Measurements from ENCODE around the gene OXCT2.
"Not testable (repeated sequence)": the region's sequence is repeated elsewhere in the genome, so short reads cannot be mapped to it uniquely, and the experiment has no call there.

Gene OXCT2

DNA sequence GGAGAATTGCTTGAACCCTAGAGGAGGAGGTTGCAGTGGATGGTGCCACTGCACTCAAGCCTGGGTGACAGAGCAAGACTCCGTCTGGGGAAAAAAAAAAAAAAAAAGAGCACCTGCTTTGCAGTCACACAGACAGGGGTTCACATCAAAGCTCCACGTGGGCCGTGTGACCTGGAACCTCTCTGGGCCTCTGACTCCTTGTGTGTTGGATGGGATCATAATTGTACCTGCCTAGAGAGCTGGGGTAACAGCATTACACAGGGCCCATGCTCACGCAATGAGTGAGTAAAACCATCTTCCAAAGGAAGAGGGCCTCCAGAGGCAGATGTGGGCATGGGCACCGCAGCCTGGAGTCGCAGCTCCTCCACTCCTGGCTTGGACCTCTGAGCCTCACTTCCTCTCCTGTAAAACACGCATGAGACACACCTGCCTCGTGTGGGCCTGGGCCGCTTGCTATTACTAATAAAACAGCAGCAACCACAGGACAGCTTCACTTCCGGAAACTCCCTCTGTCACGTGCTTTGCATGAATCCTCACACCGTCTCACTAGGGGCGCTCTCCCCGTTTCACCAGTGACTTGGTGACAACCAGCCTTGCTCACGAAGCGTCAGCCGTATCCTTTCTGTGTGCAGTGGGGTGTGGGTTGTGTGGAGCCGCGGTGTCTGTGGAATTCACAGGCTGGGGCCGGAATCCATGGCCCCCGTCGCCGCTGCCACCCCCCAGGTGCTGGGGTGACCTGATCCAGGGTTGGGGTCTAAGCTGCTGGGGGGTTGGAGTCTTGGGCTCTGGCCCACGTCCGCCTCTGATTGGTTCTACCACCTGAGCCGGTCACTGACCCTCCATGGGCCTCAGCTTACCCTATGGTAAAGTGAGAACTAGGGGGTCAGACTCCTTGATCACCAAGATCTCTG is 28.0 kb upstream of the OXCT2 start:
- not testable (repeated sequence) for H2AK5ac ChIP-seq (ENCODE audit: low read depth, low read length); H3K27me3 ChIP-seq (ENCODE audit: control insufficient read depth in 3 of 3, insufficient read depth in 3 of 3, low read depth in 1 of 3, low read length in 3 of 3); H3K36me3 ChIP-seq (replicated peaks in 1 of 2; ENCODE audit: control insufficient read depth in 2 of 2, insufficient read depth in 2 of 2, low read length in 2 of 2); DNase-seq (ENCODE audit: low spot score); H3K4me3 ChIP-seq (ENCODE audit: low read length in 2 of 2); H3K23ac ChIP-seq (ENCODE audit: low read depth, low read length, poor library complexity); H3K4me2 ChIP-seq (ENCODE audit: insufficient read depth, low read length, poor library complexity, severe bottlenecking); H3K27ac ChIP-seq (replicated peaks; ENCODE audit: low read length); H2BK120ac ChIP-seq (ENCODE audit: low read depth, low read length); H3K14ac ChIP-seq (ENCODE audit: low read length); H3K4me1 ChIP-seq (ENCODE audit: control insufficient read depth in 2 of 2, insufficient read depth in 1 of 2, low read depth in 1 of 2, low read length in 2 of 2); H3K9me3 ChIP-seq (replicated peaks in 1 of 2; ENCODE audit: control insufficient read depth in 2 of 2, insufficient read depth in 1 of 2, low read depth in 1 of 2, low read length in 2 of 2); H2BK15ac ChIP-seq (ENCODE audit: low read length); H2BK12ac ChIP-seq (ENCODE audit: low read length); H4K8ac ChIP-seq (ENCODE audit: low read depth, low read length); H3K79me1 ChIP-seq (ENCODE audit: low read depth, low read length); H3K9ac ChIP-seq (ENCODE audit: low read depth, low read length, poor library complexity); H4K91ac ChIP-seq (ENCODE audit: low read depth, low read length, poor library complexity); H2BK5ac ChIP-seq (ENCODE audit: low read length); H3K4ac ChIP-seq (ENCODE audit: low read length)
- peak overlapping the region; percentile 5 for H3K18ac ChIP-seq (ENCODE audit: low read length)
- peak overlapping the region; percentile 20 for H2AFZ ChIP-seq (ENCODE audit: low read length)
- WGBS, 2 donors (ENCODE audit: extremely low coverage in 2 of 2, insufficient read length in 2 of 2, insufficient replicate concordance in 1 of 2), result no CpG with 5 or more reads among the region's 26 CpGs

DNA sequence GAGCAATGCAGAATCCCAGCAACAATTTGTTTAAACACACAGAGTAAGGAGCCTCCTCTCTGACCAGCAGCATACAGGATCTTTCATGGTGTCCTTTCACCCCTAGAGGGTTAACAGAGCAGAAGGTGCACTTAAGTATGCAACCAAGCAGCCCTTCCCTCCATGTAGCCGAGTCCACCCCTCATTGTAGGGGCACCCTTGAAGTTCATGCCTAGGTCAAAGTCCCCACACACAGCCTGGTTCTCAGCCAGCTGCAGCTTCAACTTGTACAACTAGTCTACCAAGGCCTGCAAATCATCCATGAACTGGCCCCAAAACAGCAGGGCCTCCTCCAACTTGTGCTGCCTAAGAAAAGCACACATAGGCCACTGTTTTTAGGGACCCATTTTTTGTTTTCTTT is 24.5 kb upstream of the OXCT2 start:
- no peaks in the 10 kb centered on the region for H3K9me3 ChIP-seq (replicated peaks in 1 of 2; ENCODE audit: control insufficient read depth in 2 of 2, insufficient read depth in 1 of 2, low read depth in 1 of 2, low read length in 2 of 2)
- no CpG with 5 or more reads among the region's 1 CpG for WGBS, 2 donors (ENCODE audit: extremely low coverage in 2 of 2, insufficient read length in 2 of 2, insufficient replicate concordance in 1 of 2)

DNA sequence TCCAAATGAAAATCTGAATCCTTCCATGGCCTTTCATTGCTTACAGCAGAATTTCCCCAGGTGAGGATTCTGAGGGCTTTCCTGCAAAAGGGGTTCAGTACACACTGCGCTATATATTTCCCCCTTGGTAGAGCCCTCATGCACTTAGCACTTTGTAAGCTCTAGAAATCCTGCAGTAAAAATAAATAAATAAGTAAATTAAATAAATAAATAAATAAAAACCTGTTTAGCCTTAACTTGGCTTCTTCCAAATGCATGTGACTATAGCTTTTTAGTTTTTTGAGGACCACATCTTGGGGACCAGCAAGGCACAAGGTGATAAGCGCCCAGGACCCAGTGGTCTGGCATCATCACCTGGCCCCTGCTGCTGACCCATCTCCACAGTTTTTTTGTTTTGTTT is 20.7 kb upstream of the OXCT2 start:
- H3K4me1 ChIP-seq (ENCODE audit: control insufficient read depth in 2 of 2, insufficient read depth in 1 of 2, low read depth in 1 of 2, low read length in 2 of 2), result no peaks in the 10 kb centered on the region
- H4K8ac ChIP-seq (ENCODE audit: low read depth, low read length), result no peak overlapping the region
- no peak overlapping the region for H2AFZ ChIP-seq (ENCODE audit: low read length)
- no peak overlapping the region for H3K4ac ChIP-seq (ENCODE audit: low read length)
- no peak overlapping the region for H3K4me2 ChIP-seq (ENCODE audit: insufficient read depth, low read length, poor library complexity, severe bottlenecking)
- H3K9ac ChIP-seq (ENCODE audit: low read depth, low read length, poor library complexity), result no peak overlapping the region
- H2BK5ac ChIP-seq (ENCODE audit: low read length), result no peak overlapping the region
- no peak for DNase-seq (ENCODE audit: low spot score)
- H3K79me1 ChIP-seq (ENCODE audit: low read depth, low read length), result no peaks in the 10 kb centered on the region
- H3K18ac ChIP-seq (ENCODE audit: low read length), result no peak overlapping the region
- H3K23ac ChIP-seq (ENCODE audit: low read depth, low read length, poor library complexity), result no peak overlapping the region
- H3K27ac ChIP-seq (replicated peaks; ENCODE audit: low read length), result no peak overlapping the region
- H2BK12ac ChIP-seq (ENCODE audit: low read length), result no peak overlapping the region
- no peak overlapping the region for H4K91ac ChIP-seq (ENCODE audit: low read depth, low read length, poor library complexity)
- H3K27me3 ChIP-seq (ENCODE audit: control insufficient read depth in 3 of 3, insufficient read depth in 3 of 3, low read depth in 1 of 3, low read length in 3 of 3), result peaks cover 22 to 56% (median 30%) of the 10 kb centered on the region in 3 experiments
- H2BK120ac ChIP-seq (ENCODE audit: low read depth, low read length), result no peak overlapping the region
- no peak overlapping the region for H3K4me3 ChIP-seq (ENCODE audit: low read length in 2 of 2)
- H2AK5ac ChIP-seq (ENCODE audit: low read depth, low read length), result no peak overlapping the region
- H3K14ac ChIP-seq (ENCODE audit: low read length), result no peak overlapping the region
- no peaks in the 10 kb centered on the region for H3K36me3 ChIP-seq (replicated peaks in 1 of 2; ENCODE audit: control insufficient read depth in 2 of 2, insufficient read depth in 2 of 2, low read length in 2 of 2)
- no peak overlapping the region for H2BK15ac ChIP-seq (ENCODE audit: low read length)
- no CpG with 5 or more reads among the region's 2 CpGs for WGBS, 2 donors (ENCODE audit: extremely low coverage in 2 of 2, insufficient read length in 2 of 2, insufficient replicate concordance in 1 of 2)
- no peaks in the 10 kb centered on the region for H3K9me3 ChIP-seq (replicated peaks in 1 of 2; ENCODE audit: control insufficient read depth in 2 of 2, insufficient read depth in 1 of 2, low read depth in 1 of 2, low read length in 2 of 2)

More for the DNA sequence above, 24.5 kb upstream of the OXCT2 start:
- Histone ChIP-seq H2BK12ac (ENCODE audit: low read length) (no peak overlapping the region), H3K14ac (ENCODE audit: low read length) (no peak overlapping the region), H3K4me3 (ENCODE audit: low read length in 2 of 2) (peak overlapping the region in 1 of 2 donors; percentile 22), H3K18ac (ENCODE audit: low read length) (no peak overlapping the region), H4K8ac (ENCODE audit: low read depth, low read length) (no peak overlapping the region), H3K4ac (ENCODE audit: low read length) (no peak overlapping the region), H3K23ac (ENCODE audit: low read depth, low read length, poor library complexity) (no peak overlapping the region), H2AK5ac (ENCODE audit: low read depth, low read length) (no peak overlapping the region), H3K4me2 (ENCODE audit: insufficient read depth, low read length, poor library complexity, severe bottlenecking) (no peak overlapping the region), H2BK120ac (ENCODE audit: low read depth, low read length) (no peak overlapping the region), H3K36me3 (replicated peaks in 1 of 2; ENCODE audit: control insufficient read depth in 2 of 2, insufficient read depth in 2 of 2, low read length in 2 of 2) (no peaks in the 10 kb centered on the region), H3K4me1 (ENCODE audit: control insufficient read depth in 2 of 2, insufficient read depth in 1 of 2, low read depth in 1 of 2, low read length in 2 of 2) (no peaks in the 10 kb centered on the region), H3K79me1 (ENCODE audit: low read depth, low read length) (no peaks in the 10 kb centered on the region), H3K27me3 (ENCODE audit: control insufficient read depth in 3 of 3, insufficient read depth in 3 of 3, low read depth in 1 of 3, low read length in 3 of 3) (peaks cover 0 to 26% (median 0%) of the 10 kb centered on the region in 3 experiments), H3K9ac (ENCODE audit: low read depth, low read length, poor library complexity) (no peak overlapping the region), H2BK5ac (ENCODE audit: low read length) (no peak overlapping the region), H2AFZ (ENCODE audit: low read length) (no peak overlapping the region), H4K91ac (ENCODE audit: low read depth, low read length, poor library complexity) (no peak overlapping the region), H3K27ac (replicated peaks; ENCODE audit: low read length) (no peak overlapping the region), H2BK15ac (ENCODE audit: low read length) (no peak overlapping the region)
- DNase-seq (ENCODE audit: low spot score), result no peak

DNA sequence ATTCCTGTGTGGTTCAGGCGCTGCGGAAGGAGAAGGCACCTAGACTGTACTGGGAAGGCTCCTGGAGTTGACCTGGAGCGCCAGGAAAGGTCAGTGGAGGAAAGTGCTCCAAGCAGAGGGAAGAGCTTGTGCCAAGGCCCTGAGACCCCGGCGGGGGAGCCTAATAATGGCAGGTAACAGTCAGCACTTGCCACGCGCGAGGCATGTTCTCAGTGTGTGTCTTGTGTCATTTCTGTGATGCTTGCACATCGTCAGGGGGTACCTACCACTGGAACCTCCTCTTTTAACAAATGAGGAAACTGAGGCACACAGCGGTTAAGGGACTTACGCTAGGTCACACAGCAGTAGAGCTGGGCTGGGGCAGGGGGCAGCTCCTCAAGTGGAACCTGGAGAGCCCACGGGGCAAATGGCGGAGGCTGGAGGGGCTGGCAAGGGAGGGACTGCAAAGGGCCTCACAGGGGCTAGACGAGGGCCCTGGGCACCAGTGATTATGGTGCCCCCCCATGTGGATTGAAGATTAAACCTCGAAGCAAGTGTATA is 18.5 kb upstream of the OXCT2 start:
- Histone ChIP-seq H3K4me3 (ENCODE audit: low read length in 2 of 2) (peak overlapping the region in 1 of 2 donors; percentile 73), H3K9me3 (replicated peaks in 1 of 2; ENCODE audit: control insufficient read depth in 2 of 2, insufficient read depth in 1 of 2, low read depth in 1 of 2, low read length in 2 of 2) (no peaks in the 10 kb centered on the region), H2BK120ac (ENCODE audit: low read depth, low read length) (peak overlapping the region; percentile 9), H3K9ac (ENCODE audit: low read depth, low read length, poor library complexity) (no peak overlapping the region), H4K8ac (ENCODE audit: low read depth, low read length) (no peak overlapping the region), H2BK5ac (ENCODE audit: low read length) (no peak overlapping the region), H3K14ac (ENCODE audit: low read length) (no peak overlapping the region), H3K4me2 (ENCODE audit: insufficient read depth, low read length, poor library complexity, severe bottlenecking) (peak overlapping the region; percentile 96), H2AFZ (ENCODE audit: low read length) (peak overlapping the region; percentile 91), H2BK12ac (ENCODE audit: low read length) (no peak overlapping the region), H3K27ac (replicated peaks; ENCODE audit: low read length) (no peak overlapping the region), H3K18ac (ENCODE audit: low read length) (no peak overlapping the region), H3K79me1 (ENCODE audit: low read depth, low read length) (no peaks in the 10 kb centered on the region), H3K27me3 (ENCODE audit: control insufficient read depth in 3 of 3, insufficient read depth in 3 of 3, low read depth in 1 of 3, low read length in 3 of 3) (peaks cover 22 to 71% (median 31%) of the 10 kb centered on the region in 3 experiments), H3K23ac (ENCODE audit: low read depth, low read length, poor library complexity) (peak overlapping the region; percentile 85), H2BK15ac (ENCODE audit: low read length) (no peak overlapping the region), H3K4ac (ENCODE audit: low read length) (no peak overlapping the region), H4K91ac (ENCODE audit: low read depth, low read length, poor library complexity) (no peak overlapping the region), H2AK5ac (ENCODE audit: low read depth, low read length) (no peak overlapping the region), H3K36me3 (replicated peaks in 1 of 2; ENCODE audit: control insufficient read depth in 2 of 2, insufficient read depth in 2 of 2, low read length in 2 of 2) (no peaks in the 10 kb centered on the region), H3K4me1 (ENCODE audit: control insufficient read depth in 2 of 2, insufficient read depth in 1 of 2, low read depth in 1 of 2, low read length in 2 of 2) (peaks cover 0 to 7% of the 10 kb centered on the region in 2 donors)
- DNase-seq (ENCODE audit: low spot score), result no peak
- WGBS, 2 donors (ENCODE audit: extremely low coverage in 2 of 2, insufficient read length in 2 of 2, insufficient replicate concordance in 1 of 2), result no CpG with 5 or more reads among the region's 15 CpGs
